IMR-90 (cell line): ENCODE measurements around the gene FAM110A. TPM values are rescaled to one million over a fixed set of nuclear protein-coding genes. Genes with fewer than 3 reads are reported as not detected.
"Not testable (repeated sequence)": the region's sequence is repeated elsewhere in the genome, so short reads cannot be mapped to it uniquely, and the experiment has no call there.

Source experiments
- ATAC-seq: fragments of 200-7000 bp; cut with Tn5 transposase; 2 replicates; pipeline ENCODE4 v1.9.1; 2020; ENCODE audit warnings: low read depth, mild to moderate bottlenecking, moderate library complexity
- BruUV-seq: library from RNA; stranded (reverse); fragments of 400-500 nt; replicated peaks from 2 replicates; lab custom pipeline; 2021; lab: Mats Ljungman, UMichigan
- CTCF ChIA-PET: fragments of 300-600 bp; formaldehyde crosslinking; extraction: SDS; loops from one replicate; lab custom pipeline; 2021; ENCODE audit warnings: antibody characterized with exemption; lab: Yijun Ruan, JAX
- POLR2A ChIA-PET: fragments of 300-600 bp; sonication (Branson Sonifier 250); formaldehyde crosslinking; loops from one replicate; lab custom pipeline; 2022; ENCODE audit warnings: antibody characterized with exemption; ENCODE audit not compliant: unreplicated experiment; lab: Charles Lee
- DNase-seq: peaks from one replicate; pipeline ENCODE4 v3.0.0; 2013
- H2AFZ ChIP-seq: replicated peaks from 2 replicates; pipeline ENCODE3; 2013; ENCODE audit warnings: low read length, mild to moderate bottlenecking; ENCODE audit not compliant: poor library complexity
- H2AK5ac ChIP-seq: 2 replicates; pipeline ENCODE4 v1.6.1; 2013; ENCODE audit warnings: low read depth, low read length, inconsistent platforms
- H2AK9ac ChIP-seq: replicated peaks from 2 replicates; pipeline ENCODE3; 2013; ENCODE audit warnings: mild to moderate bottlenecking, low read depth, low read length, moderate library complexity; ENCODE audit not compliant: poor library complexity
- H2BK120ac ChIP-seq: 2 replicates; pipeline ENCODE4 v1.6.1; 2013; ENCODE audit warnings: low read depth, low read length, inconsistent platforms
- H2BK15ac ChIP-seq: 3 replicates; pipeline ENCODE4 v1.6.1; 2013; ENCODE audit warnings: low read depth, low read length, inconsistent platforms
- H2BK20ac ChIP-seq: 2 replicates; pipeline ENCODE4 v1.6.1; 2013; ENCODE audit warnings: low read depth, mild to moderate bottlenecking, inconsistent platforms, low read length, moderate library complexity
- H2BK5ac ChIP-seq: 2 replicates; pipeline ENCODE4 v1.6.1; 2013; ENCODE audit warnings: mild to moderate bottlenecking, low read depth, low read length, inconsistent platforms; ENCODE audit not compliant: poor library complexity, severe bottlenecking
- H3K14ac ChIP-seq: replicated peaks from 2 replicates; pipeline ENCODE4 v1.6.1; 2013; ENCODE audit warnings: low read depth, low read length, inconsistent platforms
- H3K18ac ChIP-seq: 2 replicates; pipeline ENCODE4 v1.6.1; 2013; ENCODE audit warnings: low read depth, low read length, control low read depth
- H3K23ac ChIP-seq: 2 replicates; pipeline ENCODE4 v1.6.1; 2013; ENCODE audit warnings: low read depth, low read length, inconsistent platforms
- H3K27ac ChIP-seq: 2 replicates; pipeline ENCODE4 v1.5.1; 2013; ENCODE audit warnings: mild to moderate bottlenecking, control low read depth, low read length; ENCODE audit not compliant: insufficient read depth
- H3K27me3 ChIP-seq: 2 replicates; pipeline ENCODE4 v1.6.1; 2013; ENCODE audit warnings: low read length; ENCODE audit not compliant: control insufficient read depth, insufficient read depth
- H3K36me3 ChIP-seq: 2 replicates; pipeline ENCODE4 v1.6.1; 2013; ENCODE audit warnings: low read length, mixed read lengths; ENCODE audit not compliant: control insufficient read depth, insufficient read depth
- H3K4ac ChIP-seq: 2 replicates; pipeline ENCODE4 v1.6.1; 2013; ENCODE audit warnings: low read depth, low read length, inconsistent platforms
- H3K4me1 ChIP-seq: 2 replicates; pipeline ENCODE4 v1.6.1; 2013; ENCODE audit warnings: low read length, mixed read lengths; ENCODE audit not compliant: control insufficient read depth, insufficient read depth
- H3K4me2 ChIP-seq: 2 replicates; pipeline ENCODE4 v1.6.1; 2013; ENCODE audit warnings: low read depth, mild to moderate bottlenecking, control low read depth, low read length, moderate library complexity
- H3K4me3 ChIP-seq: 2 replicates; pipeline ENCODE4 v1.5.1; 2013; ENCODE audit warnings: low read depth, mild to moderate bottlenecking, control low read depth, low read length, moderate library complexity; ENCODE audit not compliant: insufficient read depth
- H3K56ac ChIP-seq: 2 replicates; pipeline ENCODE4 v1.6.1; 2013; ENCODE audit warnings: low read length, inconsistent platforms; ENCODE audit not compliant: insufficient read depth; ENCODE audit errors: extremely low read depth
- H3K79me1 ChIP-seq, 2 experiments: 2 replicates each; pipeline ENCODE4 v1.6.1; 2013; ENCODE audit warnings: low read length in 2 of 2, inconsistent platforms in 1 of 2, low read depth in 1 of 2
- H3K9ac ChIP-seq: 2 replicates; pipeline ENCODE4 v1.6.1; 2013; ENCODE audit warnings: low read depth, low read length, control low read depth
- H3K9me1 ChIP-seq: 2 replicates; pipeline ENCODE4 v1.6.1; 2013; ENCODE audit warnings: low read length, inconsistent platforms; ENCODE audit not compliant: insufficient read depth
- H3K9me3 ChIP-seq: 2 replicates; pipeline ENCODE4 v1.6.1; 2013; ENCODE audit warnings: low read length; ENCODE audit not compliant: control insufficient read depth, insufficient read depth
- H4K20me1 ChIP-seq: 2 replicates; pipeline ENCODE4 v1.6.1; 2013; ENCODE audit warnings: low read length, inconsistent platforms; ENCODE audit not compliant: insufficient read depth
- H4K5ac ChIP-seq: 2 replicates; pipeline ENCODE4 v1.6.1; 2013; ENCODE audit warnings: mild to moderate bottlenecking, low read depth, low read length, control low read depth
- H4K8ac ChIP-seq, 2 experiments: 2 replicates each; pipeline ENCODE4 v1.6.1; 2013; ENCODE audit warnings: low read depth in 2 of 2, low read length in 2 of 2, control low read depth in 1 of 2, inconsistent platforms in 1 of 2
- H4K91ac ChIP-seq: 2 replicates; pipeline ENCODE4 v1.6.1; 2013; ENCODE audit warnings: low read depth, low read length, inconsistent platforms; ENCODE audit not compliant: insufficient read depth
- WGBS, 2 experiments: methylation state at CpG; one replicate each; pipeline versions ENCODE4 v1.1.5 to v1.1.7; 2013; ENCODE audit warnings: missing lambda C conversion rate in 2 of 2; ENCODE audit not compliant: insufficient read length in 1 of 2; ENCODE audit errors: extremely low coverage in 2 of 2; 5-methylcytosine and 5-hydroxymethylcytosine counted together
- dilution Hi-C: fragments of 300-500 bp; cut with HindIII; formaldehyde crosslinking; loops from one replicate; pipeline ENCODE4 v1.14.3; 2018; ENCODE audit warnings: low sequenced_read_pairs; ENCODE audit not compliant: unreplicated experiment
- in situ Hi-C: fragments of 300-500 bp; cut with MboI; formaldehyde crosslinking; loops from 3 replicates; pipeline ENCODE4 v1.14.3; 2019; ENCODE audit warnings: low sequenced_read_pairs, inconsistent platforms, mixed read lengths
- intact Hi-C: fragments of 100-400 bp; cut with micrococcal nuclease; formaldehyde crosslinking; loops from 2 replicates; pipeline ENCODE4 v1.10.0; 2022
- polyA plus RNA-seq, 3 experiments: library from polyadenylated mRNA; depleted of rRNA; stranded (reverse); fragments of >200 nt; gene quantifications; 2 replicates each; pipeline ENCODE4 v1.2.3, GENCODE V29; 2012; ENCODE audit warnings: low replicate concordance in 1 of 3
- total RNA-seq: library from RNA; depleted of rRNA; stranded (reverse); fragments of >200 nt; gene quantifications from 2 replicates; pipeline ENCODE4 v1.2.3, GENCODE V29; 2012

Gene FAM110A
- total and polyA plus RNA-seq, 2 of the 4 experiments (the other 2 are of a cell fraction): 0.36 to 3.6 TPM

- H3K9ac ChIP-seq, CTCF ChIA-PET, H2BK5ac ChIP-seq, H4K91ac ChIP-seq, H3K9me3 ChIP-seq, H2AK5ac ChIP-seq, H2BK20ac ChIP-seq, H3K18ac ChIP-seq, H2AFZ ChIP-seq, H4K20me1 ChIP-seq, ATAC-seq, H3K27ac ChIP-seq, DNase-seq, H3K4me2 ChIP-seq, BruUV-seq, POLR2A ChIA-PET, H3K9me1 ChIP-seq, H3K56ac ChIP-seq, H4K8ac ChIP-seq, H2BK120ac ChIP-seq, H3K4ac ChIP-seq, H3K27me3 ChIP-seq, H3K36me3 ChIP-seq, H3K4me1 ChIP-seq, intact Hi-C loops, H4K5ac ChIP-seq, H3K79me1 ChIP-seq, H2AK9ac ChIP-seq, H3K14ac ChIP-seq, dilution Hi-C loops, H3K23ac ChIP-seq, H2BK15ac ChIP-seq, H3K4me3 ChIP-seq: not testable (repeated sequence)
- in situ Hi-C loops: loop anchor here (10.0 kb wide), 1 partner anchor 287 kb away; the partner anchor contains the start of gene PSMF1
- WGBS, 2 experiments: 60% methylated on average over 4 of the region's 8 CpGs; no CpG with 5 or more reads in 1 of the 2 experiments
Observed at GRCh38 chr20:827981-828380, 5.5 kb upstream of the FAM110A start.
